Measurements from ENCODE around the gene MFAP3L.
"Not testable (repeated sequence)": the region's sequence is repeated elsewhere in the genome, so short reads cannot be mapped to it uniquely, and the experiment has no call there.

MFAP3L gene

GRCh38 chr4:169956091-169956843, 69.9 kb downstream of the MFAP3L start:
- no peak overlapping the region for H3K27ac ChIP-seq
- TF ChIP-seq, protein P1, sequence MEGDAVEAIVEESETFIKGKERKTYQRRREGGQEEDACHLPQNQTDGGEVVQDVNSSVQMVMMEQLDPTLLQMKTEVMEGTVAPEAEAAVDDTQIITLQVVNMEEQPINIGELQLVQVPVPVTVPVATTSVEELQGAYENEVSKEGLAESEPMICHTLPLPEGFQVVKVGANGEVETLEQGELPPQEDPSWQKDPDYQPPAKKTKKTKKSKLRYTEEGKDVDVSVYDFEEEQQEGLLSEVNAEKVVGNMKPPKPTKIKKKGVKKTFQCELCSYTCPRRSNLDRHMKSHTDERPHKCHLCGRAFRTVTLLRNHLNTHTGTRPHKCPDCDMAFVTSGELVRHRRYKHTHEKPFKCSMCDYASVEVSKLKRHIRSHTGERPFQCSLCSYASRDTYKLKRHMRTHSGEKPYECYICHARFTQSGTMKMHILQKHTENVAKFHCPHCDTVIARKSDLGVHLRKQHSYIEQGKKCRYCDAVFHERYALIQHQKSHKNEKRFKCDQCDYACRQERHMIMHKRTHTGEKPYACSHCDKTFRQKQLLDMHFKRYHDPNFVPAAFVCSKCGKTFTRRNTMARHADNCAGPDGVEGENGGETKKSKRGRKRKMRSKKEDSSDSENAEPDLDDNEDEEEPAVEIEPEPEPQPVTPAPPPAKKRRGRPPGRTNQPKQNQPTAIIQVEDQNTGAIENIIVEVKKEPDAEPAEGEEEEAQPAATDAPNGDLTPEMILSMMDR (conservative IDR thresholded peaks at IDR 0.05): no peak

GRCh38 chr4:169955521-169955920, 70.7 kb downstream of the MFAP3L start:
- TF ChIP-seq, protein P1 (conservative IDR thresholded peaks at IDR 0.05): no peak
- H3K27ac ChIP-seq: no peak overlapping the region

DNA sequence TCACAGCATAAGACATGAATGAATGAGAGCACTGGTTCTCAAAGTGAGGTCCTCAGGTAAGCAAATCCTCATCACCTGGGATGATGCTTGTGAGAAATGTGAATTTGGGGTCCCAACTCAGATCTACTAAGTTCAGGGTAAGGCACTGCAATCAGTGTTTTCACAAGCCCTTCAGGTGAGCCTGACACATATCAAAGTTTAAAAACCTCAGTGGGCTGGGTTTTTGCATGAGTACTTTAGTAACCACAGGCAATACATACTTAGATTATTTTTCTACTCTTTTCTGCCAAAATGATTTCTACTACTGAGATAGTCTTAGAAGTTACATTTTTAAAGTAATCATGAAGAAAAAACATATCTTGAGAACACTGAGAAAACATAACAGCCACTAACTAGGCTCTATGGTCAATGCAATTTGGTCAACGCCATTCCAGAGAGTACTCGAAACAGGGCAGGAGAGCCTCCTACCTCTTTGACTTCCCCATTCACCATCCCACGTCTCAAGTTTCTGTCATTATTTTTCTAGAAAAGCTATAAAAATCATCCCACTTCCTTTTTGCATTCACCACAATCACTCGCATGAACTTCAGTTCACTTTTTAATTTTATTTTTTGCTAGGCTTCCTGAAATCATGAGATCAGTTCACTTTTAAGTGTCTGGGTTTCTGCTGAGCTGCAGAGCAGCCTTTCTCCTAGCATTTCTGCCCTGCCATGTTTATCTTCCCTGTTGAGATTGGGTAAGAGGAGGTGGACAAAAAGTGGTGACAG, 73.8 kb downstream of the MFAP3L start:
- TF ChIP-seq, protein P1 (conservative IDR thresholded peaks at IDR 0.05): no peak
- no peak overlapping the region for H3K27ac ChIP-seq

DNA sequence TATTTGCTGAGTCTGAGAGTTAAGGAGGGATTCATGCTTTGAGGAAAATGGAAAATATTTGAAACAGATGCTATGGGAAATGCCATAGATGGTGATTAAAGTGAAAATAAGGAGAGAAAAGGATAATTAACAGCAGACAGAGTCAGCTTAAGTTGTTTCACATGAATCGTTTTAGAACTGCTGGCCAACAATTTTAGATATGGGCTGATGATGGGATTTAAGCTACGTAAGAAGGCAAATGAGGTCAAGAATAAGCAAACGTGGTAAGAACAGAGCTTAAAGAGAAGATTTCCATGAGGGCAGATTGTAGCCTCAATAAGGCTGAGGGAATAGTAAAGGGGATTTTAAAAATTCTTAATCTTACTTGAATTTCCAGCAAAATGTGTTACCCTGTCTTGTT, 77.9 kb downstream of the MFAP3L start:
- no peak overlapping the region for H3K27ac ChIP-seq

GRCh38 chr4:169945636-169946035, 80.6 kb downstream of the MFAP3L start:
- TF ChIP-seq, protein P1 (conservative IDR thresholded peaks at IDR 0.05): no peak
- H3K27ac ChIP-seq: no peak overlapping the region

More for the DNA sequence above, 77.9 kb downstream of the MFAP3L start:
- TF ChIP-seq, protein P1 (conservative IDR thresholded peaks at IDR 0.05): no peak

- not testable (repeated sequence) for H3K27ac ChIP-seq
Observed at GRCh38 chr4:169943601-169944000, 82.6 kb downstream of the MFAP3L start.

DNA sequence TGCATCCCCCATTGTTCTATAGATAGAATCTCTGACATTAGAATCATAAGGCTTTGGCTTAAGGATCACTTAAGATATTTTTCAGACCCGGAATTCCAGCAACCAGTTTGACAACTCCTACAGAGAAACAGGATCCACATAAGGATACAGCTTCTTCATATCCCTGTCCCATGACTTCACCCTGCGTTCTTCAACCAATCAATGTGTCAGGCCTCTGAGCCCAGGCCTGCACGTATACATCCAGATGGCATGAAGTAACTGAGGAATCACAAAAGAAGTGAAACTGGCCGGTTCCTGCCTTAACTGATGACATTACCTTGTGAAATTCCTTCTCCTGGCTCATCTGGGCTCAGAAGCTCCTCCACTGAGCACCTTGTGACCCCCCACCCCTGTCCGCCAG, 85.1 kb downstream of the MFAP3L start:
- TF ChIP-seq, protein P1 (conservative IDR thresholded peaks at IDR 0.05): no peak
- peak overlapping the region; percentile 31 for H3K27ac ChIP-seq

DNA sequence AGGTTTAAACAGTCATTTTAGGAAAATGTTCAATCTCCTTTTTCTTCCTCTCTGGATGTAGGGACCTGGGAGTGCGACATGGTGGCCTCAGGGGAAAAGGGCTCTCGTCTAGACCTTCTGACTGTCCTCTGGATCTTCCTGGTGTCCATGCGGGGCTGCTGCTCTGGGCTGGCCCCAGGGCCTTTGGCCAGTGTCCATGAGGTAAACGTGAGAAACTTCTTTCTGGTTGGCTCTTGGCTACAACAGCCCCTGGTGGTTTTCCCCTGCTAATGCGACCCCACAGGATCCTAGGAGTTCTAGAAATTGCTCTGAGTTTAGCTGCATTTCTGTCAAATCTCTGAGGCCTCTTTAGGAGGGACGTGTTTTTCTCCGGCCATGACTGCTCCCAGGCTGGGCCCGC, 85.7 kb downstream of the MFAP3L start:
- TF ChIP-seq, protein P1 (conservative IDR thresholded peaks at IDR 0.05): peak; percentile 47
- H3K27ac ChIP-seq: peak overlapping the region; percentile 31; the same call in 1 of the 2 replicates
